Measurements from ENCODE around the gene PTK7.

DNA sequence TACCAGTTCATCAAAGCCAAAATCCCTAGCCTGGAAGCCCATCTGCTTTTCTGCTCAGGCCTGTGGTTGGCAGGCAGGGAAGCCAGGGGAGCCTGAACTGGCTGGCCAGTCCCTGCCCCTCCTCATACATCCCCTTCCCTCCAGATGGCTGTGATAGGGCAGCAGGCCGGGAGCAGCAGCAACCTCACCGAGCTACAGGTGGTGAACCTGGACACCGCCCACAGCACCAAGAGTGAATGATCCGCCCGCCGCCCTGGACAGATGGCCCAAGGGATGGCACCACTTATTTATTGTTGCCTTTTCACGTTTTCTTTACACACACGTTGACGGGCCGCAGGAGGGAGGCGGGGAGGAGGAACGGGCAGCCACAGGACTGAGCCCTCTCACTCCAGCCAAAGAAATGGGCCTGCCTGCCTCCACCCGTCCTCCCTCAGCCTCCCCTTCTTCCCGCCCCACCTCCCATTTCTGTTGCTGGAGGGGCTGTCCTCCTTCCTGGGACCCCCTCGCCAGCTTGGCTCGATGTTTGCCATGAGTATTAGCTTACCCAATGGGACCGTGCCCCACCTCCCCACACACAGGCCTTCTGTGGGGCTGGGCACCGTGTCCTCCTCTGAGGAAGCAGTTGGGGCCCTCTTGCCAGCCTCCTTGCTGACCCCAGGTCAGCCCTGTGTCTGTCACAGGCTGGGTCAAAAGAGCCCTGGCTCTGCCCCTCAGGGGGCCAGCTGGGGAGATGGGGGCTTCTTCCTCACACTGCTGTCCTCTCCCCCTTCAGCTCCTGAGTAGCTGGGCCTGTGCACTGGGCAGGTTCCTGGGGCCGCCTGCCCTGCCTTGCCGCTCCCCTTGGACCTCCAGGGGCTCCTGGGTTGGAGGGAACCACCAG, 103.1 kb downstream of the PTK7 start:
- TF ChIP-seq, protein P1, sequence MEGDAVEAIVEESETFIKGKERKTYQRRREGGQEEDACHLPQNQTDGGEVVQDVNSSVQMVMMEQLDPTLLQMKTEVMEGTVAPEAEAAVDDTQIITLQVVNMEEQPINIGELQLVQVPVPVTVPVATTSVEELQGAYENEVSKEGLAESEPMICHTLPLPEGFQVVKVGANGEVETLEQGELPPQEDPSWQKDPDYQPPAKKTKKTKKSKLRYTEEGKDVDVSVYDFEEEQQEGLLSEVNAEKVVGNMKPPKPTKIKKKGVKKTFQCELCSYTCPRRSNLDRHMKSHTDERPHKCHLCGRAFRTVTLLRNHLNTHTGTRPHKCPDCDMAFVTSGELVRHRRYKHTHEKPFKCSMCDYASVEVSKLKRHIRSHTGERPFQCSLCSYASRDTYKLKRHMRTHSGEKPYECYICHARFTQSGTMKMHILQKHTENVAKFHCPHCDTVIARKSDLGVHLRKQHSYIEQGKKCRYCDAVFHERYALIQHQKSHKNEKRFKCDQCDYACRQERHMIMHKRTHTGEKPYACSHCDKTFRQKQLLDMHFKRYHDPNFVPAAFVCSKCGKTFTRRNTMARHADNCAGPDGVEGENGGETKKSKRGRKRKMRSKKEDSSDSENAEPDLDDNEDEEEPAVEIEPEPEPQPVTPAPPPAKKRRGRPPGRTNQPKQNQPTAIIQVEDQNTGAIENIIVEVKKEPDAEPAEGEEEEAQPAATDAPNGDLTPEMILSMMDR (IDR thresholded peaks at IDR 0.05; ENCODE audit: insufficient read depth, low read length, poor library complexity, severe bottlenecking), result no peak
- TF ChIP-seq EZH2phosphoT487 (conservative IDR thresholded peaks at IDR 0.05; ENCODE audit: low read length), result no peak

Data from SU-DHL-6 (cell line).